Endothelial cell of hepatic sinusoid (primary cell): Measurements from ENCODE around the gene OVOL2.
"Not testable (repeated sequence)": the region's sequence is repeated elsewhere in the genome, so short reads cannot be mapped to it uniquely, and the experiment has no call there.

ENCODE experiments used
- in situ Hi-C: cut with HindIII; loops from 2 replicates; pipeline ENCODE4 v1.10.0; 2017; ENCODE audit warnings: low sequenced_read_pairs

OVOL2 gene

GRCh38 chr20:18057101-18057993 lies at the start of gene OVOL2:
OVOL2 (minus strand) TSS chr20:18057916; CDS start chr20:18057634, 282 bp downstream.
- in situ Hi-C loops, result loop anchor here (10.0 kb wide), 1 partner anchor 227 kb away; the partner anchor contains the start of gene ZNF133

GRCh38 chr20:18103497-18103896 lies 45.8 kb upstream of the OVOL2 start:
- in situ Hi-C loops, result no loop called here

GRCh38 chr20:18101125-18101810 lies 43.6 kb upstream of the OVOL2 start:
- in situ Hi-C loops, result no loop called here

GRCh38 chr20:18100569-18100968 lies 42.9 kb upstream of the OVOL2 start:
- in situ Hi-C loops, result not testable (repeated sequence)

- in situ Hi-C loops, result no loop called here
Measured at GRCh38 chr20:18094191-18094590, 36.5 kb upstream of the OVOL2 start.

DNA sequence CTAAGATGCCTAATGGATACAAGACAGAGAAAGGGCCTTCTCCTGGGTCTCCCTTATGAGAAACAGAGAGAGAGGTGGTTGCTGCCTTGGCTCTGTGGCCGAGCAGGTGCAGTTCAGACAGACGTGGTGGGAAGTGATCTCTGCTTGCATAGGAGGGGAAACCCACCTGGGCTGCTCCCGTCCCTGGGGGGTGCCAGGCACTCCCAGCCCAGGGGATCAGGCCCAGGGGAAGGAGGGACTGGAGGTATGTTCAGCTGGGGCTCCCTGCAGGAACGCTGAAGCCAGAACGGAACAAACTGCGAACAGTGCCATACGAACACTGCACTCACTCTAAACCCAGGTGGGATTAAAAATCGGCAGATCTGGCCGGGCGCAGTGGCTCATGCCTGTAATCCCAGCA lies 35.7 kb upstream of the OVOL2 start:
- in situ Hi-C loops, result no loop called here

- in situ Hi-C loops, result no loop called here
Measured at GRCh38 chr20:18092890-18093289, 35.2 kb upstream of the OVOL2 start.

GRCh38 chr20:18091623-18092022 lies 33.9 kb upstream of the OVOL2 start:
- in situ Hi-C loops, result no loop called here

GRCh38 chr20:18090477-18090876 lies 32.8 kb upstream of the OVOL2 start:
- in situ Hi-C loops, result no loop called here

- in situ Hi-C loops, result no loop called here
Measured at GRCh38 chr20:18090044-18090443, 32.3 kb upstream of the OVOL2 start.

DNA sequence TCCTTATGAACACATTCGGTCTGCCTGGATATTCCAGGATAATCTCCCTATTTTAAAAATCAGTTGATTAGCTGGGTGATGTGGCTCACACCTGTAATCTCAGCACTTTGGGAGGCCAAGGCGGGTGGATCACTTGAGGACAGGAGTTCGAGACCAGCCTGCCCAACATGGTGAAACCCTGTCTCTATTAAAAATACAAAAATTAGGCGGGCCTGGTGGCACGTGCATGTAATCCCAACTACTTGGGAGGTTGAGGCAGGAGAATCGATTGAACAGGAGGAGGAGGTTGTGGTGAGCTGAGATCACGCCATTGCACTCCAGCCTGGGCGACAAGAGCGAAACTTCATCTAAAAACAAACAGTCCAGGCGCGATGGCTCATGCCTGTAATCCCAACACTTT lies 31.1 kb upstream of the OVOL2 start:
- in situ Hi-C loops, result not testable (repeated sequence)

DNA sequence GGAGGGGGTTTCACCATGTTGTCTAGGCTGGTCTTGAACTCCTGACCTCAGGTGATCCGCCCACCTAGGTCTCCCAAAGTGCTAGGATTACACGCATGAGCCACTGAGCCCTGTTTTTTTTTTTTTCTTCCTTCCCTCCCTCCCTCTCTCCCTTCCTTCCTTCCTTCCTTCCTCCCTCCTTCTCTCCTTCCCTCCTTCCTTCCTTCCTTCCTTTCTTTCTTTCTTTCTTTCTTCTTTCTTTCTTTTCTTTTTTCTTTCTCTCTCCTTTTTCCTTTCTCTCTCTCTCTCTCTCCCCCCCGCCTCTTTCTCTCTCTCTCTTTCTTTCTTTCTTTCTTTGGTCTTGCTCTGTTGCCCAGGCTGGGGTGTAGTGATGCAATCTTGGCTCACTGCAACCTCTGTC lies 30.6 kb upstream of the OVOL2 start:
- in situ Hi-C loops, result not testable (repeated sequence)

GRCh38 chr20:18087054-18087453 lies 29.3 kb upstream of the OVOL2 start:
- in situ Hi-C loops, result no loop called here

DNA sequence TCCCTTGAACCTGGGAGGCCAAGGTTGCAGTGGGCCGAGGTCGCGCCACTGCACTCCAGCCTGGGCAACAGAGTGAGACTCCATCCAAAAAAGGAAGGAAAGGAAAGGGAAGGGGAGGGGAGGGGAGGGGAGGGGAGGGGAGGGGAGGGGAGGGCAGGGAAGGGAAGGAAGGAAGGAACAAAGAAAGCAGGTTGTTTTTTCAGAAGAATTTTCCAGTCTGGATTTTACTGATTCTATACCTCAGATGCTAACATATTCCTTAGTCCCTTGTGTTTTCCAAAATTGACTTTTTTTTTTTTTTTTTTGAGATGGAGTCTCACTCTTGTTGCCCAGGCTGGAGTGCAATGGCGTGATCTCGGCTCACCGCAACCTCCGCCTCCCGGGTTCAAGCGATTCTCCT lies 23.1 kb upstream of the OVOL2 start:
- in situ Hi-C loops, result not testable (repeated sequence)

DNA sequence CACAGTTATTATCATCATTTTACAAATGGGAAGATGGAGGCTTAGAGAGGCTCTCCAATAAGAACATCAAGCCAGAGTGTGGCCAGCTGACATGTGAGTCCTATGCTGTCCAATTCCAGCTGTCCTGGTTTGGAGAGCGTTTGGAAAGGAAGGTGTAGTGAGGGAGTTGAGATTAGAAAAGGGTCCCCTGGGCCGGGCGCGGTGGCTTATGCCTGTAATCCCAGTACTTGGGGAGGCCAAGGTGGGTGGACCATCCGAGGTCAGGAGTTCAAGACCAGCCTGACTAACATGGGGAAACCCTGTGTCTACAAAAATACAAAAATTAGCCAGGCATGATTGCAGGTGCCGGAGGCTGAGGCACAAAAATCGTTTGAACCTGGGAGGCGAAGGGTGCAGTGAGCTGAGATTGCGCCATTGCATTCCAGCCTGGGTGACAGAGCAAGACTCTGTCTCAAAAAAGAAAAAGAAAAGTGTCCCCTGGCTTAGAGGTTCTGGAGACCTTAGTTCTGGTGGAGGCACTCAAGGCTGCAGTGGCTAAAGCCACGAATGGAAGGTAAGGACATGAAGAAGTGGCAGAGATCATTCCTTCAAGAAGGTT lies 22.1 kb upstream of the OVOL2 start:
- in situ Hi-C loops, result no loop called here

DNA sequence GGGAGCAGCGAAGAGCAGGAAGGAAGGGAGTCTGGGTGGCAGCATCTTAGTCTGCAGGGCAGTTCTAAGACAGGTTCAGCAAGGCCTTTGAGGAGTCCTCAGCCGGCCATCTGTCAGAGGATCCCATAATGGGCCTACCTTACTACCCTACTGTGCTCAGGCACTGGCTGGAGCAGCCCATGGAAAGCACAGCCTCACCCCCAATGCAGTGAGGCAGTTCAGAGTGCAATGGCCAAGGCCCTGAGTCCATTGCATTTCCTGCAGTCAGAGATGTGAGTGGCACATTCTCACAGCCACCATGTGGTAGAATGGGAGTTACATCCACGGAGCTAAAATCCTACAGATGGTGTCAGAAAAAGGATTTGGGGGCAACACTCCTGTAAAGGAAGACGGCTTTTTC lies 19.4 kb upstream of the OVOL2 start:
- in situ Hi-C loops, result no loop called here

DNA sequence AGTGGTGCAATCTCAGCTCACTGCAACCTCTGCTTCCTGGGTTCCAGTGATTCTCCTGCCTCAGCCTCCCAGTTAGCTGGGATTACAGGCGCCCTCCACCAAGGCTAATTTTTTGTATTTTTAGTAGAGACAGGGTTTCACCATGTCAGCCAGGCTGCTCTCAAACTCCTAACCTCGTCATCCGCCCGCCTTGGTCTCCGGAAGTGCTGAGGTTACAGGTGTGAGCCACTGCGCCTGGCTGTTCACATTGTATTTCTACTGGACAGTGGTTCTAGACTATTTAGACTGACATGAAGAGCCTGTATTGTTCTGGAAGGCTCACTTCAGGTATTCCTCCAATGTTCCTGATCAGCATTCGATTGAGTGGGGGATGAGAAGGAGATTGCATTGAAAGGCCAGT lies 14.8 kb upstream of the OVOL2 start:
- in situ Hi-C loops, result no loop called here

- in situ Hi-C loops, result no loop called here
Measured at GRCh38 chr20:18066421-18067333, 9.0 kb upstream of the OVOL2 start.

GRCh38 chr20:18063676-18064075 lies 6.0 kb upstream of the OVOL2 start:
- in situ Hi-C loops, result no loop called here

GRCh38 chr20:18059603-18060002 lies 1.9 kb upstream of the OVOL2 start:
- in situ Hi-C loops, result loop anchor here (10.0 kb wide), 1 partner anchor 225 kb away; the partner anchor contains the start of gene ZNF133
